HG03521 (cell line): ENCODE measurements around the gene CCDC86.

Experiments used
- ATAC-seq: cut with Tn5 transposase; IDR thresholded peaks from one replicate; pipeline ENCODE4 v1.9.1; 2021; ENCODE audit warnings: mild to moderate bottlenecking, moderate library complexity; ENCODE audit not compliant: unreplicated experiment

CCDC86 gene

DNA sequence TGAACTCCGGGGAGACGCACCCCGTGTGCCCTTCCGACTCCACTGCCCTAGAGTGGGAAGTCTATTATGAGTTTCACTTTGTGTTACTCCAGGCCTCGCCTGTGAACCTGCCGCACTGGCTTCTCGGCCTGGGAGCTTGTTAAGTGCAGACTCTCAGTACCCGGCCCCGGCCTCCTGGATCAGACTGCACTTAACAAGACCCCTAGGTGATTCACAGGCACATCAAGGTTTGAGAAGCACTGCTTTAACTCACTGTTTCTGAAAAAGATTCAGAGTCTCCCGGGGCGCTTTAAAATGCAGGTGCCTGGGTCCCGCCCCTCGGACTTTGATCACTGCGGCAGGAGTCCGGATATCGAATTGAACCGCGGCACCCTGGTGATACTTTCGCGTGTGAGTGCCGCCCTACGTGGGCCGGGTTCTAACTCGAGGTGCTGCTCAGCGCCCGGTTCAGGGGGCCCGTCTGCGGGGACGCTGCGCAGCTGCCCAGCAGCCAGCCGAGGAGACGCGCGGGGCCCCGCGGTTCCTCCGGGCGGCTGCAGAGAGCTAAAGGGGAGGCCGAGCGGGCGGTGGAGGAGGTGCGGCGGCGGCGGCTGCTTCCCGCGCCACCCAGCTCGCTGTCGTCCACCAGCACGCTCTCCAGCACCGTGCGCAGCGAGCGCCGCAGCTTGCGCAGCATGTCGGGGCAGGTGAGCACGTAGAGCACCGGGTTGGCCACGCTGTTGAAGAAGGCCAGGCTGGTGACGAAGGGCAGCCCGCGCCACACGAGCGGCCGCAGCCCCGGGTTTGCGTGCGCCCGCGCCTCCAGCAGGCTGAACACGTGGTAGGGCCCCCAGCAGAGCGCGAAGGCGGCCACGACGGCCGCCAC, 10.4 kb downstream of the CCDC86 start:
- no peak for ATAC-seq

DNA sequence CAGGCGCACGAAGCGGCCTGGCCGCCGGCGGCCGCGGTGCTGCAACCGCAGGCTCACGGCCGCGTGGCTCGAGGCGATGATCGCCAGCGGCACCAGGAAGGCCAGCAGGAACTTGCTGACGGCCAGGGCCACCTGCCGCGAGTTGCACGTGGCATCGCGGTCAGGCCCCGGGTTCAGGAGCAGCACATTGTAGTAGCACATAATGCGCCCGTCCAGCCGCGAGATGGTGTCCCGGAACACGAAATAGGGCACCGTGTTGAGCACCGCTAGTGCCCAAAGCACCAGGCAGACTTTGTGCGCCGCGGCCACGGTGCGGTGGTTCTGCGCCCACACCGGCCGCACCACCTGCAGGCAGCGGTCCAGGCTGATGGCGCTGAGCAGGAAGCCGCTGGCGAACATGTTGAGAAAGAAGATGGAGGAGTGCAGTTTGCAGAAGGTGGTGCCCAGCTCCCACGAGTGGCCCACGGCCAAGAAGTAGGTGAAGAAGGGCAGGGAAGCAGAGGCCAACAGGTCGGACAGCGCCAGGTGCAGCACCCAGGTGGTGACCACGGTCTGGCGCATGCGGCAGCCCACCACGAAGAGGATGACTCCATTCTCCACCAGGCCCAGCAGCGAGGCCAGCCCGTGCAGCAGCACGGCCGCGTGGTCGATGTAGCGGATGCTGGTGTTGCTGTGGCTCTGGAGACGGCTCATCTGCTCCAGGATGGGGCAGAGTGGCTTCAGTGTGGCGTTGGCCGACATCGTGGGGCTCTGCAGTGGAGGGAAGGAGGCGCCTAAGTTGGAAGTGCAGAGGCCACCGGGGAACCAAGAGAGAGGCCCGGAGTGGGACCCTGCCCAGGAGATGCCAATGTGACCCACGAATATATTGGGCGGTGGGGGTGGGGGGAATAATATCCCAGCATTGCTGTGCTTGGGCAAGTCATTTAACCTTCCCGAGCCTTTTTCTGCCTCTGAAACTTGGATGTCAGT, 11.4 kb downstream of the CCDC86 start:
- ATAC-seq: no peak

DNA sequence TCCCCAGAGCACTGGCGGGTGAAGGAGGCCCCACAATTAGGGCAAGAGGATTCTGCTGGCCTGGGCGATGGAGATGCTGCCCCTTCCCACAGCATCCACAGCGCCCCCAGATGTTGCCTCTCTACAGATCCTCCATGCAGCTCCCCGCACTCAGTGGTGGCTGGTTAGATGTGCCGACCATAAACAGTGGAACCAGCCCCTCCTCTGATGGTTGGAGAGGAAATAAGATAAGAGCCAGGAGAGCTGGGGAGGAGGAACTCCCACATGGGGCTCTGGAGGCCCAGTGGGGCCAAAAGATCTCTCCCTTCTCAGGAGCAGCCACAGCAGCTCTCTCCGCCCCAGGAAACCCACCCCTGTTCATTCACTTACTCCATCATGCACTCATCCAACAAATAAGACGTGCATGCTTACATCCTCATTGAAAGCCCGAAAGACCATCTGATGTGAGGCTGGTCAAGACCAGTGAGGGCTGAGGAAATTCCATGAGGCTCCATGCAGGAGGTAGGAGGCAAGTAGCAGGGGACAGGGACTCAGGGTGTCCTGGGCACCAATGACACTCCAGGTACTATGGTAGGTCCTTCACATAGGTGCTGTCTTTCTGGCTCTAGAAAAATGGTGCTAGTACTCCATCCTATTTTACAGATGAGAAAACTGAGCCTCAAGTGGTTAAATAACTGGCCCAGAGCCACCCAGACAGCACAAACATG, 12.4 kb downstream of the CCDC86 start:
- ATAC-seq: no peak

DNA sequence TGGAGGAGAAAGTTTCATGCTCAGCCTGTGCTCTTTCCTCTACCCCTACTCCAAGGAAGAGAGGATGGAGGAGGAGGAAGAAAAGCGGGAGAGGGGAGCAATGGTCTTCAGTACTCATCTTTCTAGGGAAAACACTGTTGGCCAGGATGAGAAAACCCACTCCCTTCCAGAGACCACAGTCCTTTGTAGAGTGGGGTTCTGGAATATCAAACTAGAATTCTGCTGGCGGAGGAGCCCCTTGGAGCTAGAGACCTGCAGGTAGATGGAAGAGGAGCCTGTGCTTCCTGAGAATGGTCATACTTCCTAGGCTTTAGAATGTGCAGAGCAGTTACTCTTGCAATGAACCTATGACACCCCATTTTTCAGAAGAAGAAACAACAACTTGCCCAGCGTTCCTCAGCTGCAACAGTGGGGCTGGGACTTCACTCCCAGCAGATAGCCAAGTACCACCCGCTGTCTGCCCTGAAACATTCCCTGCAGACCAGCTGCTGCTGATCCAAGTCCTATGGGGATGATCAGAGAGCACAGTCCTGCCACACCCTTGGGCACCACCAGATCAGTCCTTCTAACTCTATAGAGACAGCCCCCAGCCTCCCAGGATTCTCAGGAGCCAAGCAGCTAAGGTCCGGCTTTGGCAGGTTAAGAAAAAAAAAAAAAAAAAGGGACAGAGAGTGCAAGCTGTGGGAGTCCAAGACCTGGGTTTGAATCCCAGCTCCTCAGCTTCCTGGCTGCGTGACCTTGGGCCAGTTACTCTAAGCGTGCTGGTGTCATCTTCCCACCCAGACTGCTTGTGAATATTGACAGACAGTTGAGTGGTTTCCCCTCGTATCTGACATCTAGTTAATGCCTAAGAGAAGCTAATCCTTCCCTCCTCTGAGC, 13.2 kb downstream of the CCDC86 start:
- no peak for ATAC-seq

DNA sequence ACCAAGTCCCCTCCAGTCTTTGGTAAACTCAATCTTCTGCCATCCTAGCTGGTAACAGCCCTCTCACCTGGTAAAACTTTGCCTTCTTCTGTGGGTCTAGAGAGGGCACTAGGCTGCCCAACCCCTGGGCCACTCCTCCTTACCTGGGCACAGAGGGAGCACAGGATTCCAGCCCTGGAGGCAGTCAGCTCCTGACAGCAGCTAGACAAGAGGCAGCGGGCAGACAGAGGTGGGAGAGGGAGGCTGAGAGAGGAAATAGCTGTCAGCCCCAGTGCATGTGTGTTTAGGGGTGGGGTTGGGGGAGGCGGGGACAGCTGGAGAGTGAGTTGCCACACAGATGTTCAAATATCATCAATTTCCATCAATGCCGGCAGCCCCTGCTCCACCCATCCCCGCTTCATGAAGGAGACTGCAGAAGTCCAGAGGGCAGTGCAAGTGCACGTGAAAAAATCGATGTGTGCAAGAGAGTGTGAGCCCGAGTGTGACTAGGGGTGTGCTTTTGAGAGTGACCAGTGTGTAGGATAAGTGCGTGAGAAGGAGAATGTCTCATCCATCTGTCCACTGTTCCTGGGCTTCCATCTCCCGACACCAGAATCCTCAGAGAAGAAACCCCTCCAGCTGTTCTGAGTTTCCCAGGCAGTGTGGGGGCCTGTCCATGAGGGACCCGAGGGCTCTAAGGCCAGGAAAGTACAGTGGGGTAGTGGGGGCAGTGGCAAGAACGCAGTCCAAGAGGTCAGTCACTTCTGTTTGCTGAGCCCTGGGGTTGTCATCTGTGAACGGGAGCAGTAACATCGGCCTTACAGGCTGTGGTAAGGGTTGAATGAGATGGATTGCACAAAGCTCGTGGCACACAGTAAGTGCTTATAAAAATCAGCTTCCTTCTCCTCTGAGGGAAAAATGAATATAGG, 14.1 kb downstream of the CCDC86 start, which contains the start of gene PTGDR2:
PTGDR2 (minus strand) TSS at position 225 of the 908 bp plus-strand sequence. CDS start 2,228 bp downstream, outside the sequence.
- no peak for ATAC-seq

DNA sequence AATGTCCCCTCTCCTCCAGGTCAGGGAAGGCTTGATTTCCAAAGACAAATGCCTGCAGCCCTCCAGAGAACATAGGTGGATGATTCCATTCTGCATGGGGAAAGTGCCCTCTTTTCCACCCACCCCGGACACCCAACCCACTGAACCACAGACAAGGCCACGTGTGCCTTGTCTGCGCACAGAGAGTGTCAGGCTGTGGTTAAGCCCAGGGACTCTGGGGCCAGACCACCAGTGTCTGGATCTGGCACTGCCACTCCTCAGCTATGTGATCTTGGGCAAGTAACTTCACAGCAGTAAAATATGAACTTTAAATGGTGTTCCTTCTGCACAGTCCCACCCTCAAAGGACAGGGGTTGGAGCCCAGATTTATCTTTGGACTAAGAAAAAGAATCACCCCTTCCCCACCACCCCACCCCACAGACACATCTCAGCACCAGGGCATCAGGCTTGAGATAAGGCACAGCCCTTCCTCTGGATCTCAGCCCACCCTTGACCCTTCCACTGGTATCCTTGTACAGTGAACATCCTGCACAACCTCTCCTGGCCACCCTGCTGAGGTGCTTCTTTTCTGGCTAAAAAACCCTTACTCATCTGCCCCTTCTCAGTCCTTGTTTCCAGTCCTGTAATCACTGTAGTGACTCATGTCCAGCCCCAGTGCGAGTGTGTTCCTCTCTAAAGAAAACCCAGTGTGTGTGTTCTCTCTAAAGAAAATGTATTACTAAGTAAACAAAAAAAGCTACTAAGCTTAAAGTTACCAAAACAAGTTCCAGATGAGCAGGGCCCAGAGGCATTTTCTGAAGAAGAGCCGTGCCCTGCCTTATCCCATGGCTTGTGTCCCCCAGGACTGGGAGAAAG, 15.7 kb downstream of the CCDC86 start:
- no peak for ATAC-seq

DNA sequence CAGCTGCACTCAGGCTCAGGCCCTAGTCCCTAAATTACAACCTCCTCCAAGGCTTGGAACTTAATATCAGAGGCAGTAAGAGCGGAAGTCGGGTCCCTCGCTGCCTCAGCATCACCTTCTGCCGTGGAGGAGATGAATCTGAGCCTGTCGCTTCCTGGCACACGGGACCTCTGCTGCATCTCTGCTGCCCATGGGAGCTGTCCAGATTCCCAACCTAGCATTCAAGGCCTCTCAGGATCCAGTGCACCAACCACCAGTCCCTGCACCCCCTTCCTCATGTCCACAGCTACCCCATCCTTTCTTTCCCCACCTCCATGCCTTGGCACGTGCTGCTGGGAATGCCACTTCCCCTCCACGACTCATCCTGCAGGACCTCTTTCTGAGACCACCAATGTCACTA, 16.3 kb downstream of the CCDC86 start:
- no peak for ATAC-seq

DNA sequence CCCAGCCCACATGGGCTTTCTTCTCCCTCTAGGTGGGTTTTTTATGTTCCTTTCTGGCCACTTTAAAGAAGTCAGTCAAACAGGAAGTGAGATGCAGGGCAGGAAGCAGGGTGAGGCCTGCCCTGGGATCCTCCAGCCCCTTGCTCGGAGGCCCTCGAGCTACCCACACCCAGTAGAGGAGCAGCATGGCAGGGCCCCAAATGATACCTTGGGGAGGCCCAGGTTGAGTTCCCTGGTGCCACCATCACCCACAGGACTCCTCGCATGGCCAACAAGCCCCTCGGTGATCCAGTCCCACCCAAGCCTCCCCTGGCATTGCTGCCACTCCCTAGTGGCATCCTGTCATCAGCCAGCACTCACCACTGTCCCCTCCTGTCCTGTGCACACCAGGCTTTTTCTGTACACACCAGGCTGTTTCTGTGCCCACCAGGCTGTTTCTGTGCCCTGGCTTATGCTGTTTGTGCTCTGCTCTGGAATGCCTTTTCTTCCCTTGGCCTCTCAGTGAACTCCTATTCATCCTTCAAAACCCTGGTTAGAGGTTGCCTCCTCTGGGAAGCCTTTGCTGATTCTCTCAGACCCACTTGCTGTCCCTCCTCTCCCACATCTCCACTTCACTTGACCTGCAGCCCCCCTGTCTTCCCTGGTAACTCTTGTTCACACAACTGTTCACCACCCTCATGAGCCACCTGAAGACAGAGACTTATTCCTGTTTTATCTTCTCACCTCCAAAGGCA, 17.0 kb downstream of the CCDC86 start:
- no peak for ATAC-seq

DNA sequence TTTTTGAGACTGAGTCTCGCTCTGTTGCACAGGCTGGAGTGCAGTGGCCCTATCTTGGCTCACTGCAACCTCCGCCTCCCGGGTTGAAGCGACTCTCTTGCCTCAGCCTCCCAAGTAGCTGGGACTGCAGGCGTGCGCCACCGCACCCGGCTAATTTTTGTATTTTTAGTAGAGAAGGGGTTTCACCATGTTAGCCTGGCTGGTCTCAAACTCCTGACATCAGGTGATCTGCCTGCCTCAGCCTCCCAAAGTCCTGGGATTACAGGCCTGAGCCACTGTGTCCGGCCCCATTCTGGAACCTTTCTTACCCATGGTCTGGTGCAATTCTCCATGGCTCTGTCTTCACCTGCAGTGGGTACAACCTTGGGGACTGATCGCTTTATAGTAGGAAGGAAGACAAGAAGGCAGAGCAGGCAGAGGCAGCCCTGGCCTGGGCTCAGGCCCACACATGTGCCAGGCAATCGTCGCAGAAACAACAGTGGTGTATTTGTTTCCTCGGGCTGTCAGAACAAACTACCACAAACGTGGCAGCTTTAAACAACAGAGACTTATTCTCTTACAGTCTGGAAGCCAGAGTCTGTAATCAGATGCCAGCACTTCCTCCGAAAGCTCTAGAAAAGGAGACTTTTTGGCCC, 17.8 kb downstream of the CCDC86 start:
- no peak for ATAC-seq

DNA sequence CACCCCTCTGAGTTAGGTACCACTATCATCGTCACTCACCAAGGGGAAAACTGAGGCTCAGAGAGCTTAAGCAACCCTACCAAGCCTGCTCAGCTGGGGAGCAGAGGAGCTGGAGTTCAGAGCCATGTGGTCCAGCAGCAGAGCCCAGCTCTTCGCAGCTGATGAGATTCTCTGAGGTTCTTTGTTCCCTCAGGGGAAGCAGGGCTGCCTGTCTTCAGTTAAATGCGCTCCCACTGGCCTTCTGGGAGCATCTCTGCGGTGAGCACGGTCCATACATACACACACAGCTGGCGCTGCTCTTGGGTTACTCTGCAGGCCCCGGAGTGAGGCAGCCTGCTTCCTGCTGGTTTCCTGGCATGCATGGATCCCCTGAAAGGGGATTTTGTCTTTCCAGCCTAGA, 19.0 kb downstream of the CCDC86 start:
- ATAC-seq: no peak

DNA sequence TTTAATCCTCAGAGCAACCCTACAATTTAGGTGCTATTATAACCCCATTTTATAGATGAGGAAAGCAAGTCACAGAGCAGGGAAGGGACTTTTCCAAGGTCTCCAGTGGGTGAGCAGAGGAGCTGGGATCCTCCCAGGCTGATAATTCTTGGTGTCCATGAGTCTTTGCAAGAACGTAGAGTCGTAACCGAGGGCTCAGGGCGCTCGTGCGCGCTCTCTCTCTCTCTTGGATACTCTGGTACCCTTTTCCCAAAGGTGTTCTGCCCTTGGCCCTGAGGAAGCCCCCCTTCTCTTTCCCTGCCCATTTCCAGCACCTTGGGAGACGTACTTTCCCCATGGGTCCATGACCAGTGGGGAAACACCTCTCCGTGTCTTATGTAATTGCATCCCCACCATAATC, 20.3 kb downstream of the CCDC86 start:
- ATAC-seq: no peak

DNA sequence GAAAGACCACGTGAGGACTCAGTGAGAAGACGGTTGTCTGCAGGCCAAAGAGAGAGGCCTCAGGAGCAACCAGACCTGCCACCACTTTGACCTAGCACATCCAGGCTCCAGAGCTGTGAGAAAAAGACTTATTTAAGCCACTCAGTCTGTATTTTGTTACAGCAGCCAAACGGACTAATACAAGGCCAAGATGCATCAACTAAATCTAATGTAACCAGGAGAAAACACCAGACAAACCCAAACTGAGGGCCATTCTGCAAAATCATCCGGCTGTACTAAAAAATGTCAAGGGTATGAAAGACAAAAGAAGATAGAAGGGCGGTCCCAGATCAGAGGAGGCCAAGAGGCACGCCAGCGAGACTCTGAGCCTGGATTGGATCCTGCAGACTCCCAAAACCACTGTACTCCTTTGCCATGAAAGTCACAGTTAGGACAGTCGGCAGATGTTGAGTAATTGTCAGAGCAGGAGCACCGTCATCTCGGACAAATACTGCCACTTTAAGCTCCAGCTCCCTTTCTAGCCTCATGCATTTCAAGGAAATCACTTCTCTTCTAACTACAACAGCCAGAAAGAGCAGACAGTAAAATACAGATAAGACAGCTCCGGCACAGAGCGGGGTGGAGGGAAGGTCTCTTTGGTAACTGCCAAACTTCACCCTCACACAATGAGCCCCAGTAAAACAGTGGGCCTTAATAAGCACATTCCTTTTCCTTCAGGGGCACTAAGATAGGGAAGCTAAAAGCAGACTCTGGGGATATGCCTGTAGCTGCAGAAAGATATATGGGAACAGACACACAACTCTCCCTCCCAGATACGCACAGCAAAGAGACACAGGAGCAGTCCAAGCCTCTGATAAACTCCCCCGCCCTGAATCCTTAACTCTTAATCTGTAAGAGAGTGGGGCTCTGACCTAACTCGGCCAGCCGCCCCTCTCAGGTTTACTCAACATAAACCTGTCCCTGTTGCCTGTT, 21.9 kb downstream of the CCDC86 start:
- ATAC-seq: no peak

DNA sequence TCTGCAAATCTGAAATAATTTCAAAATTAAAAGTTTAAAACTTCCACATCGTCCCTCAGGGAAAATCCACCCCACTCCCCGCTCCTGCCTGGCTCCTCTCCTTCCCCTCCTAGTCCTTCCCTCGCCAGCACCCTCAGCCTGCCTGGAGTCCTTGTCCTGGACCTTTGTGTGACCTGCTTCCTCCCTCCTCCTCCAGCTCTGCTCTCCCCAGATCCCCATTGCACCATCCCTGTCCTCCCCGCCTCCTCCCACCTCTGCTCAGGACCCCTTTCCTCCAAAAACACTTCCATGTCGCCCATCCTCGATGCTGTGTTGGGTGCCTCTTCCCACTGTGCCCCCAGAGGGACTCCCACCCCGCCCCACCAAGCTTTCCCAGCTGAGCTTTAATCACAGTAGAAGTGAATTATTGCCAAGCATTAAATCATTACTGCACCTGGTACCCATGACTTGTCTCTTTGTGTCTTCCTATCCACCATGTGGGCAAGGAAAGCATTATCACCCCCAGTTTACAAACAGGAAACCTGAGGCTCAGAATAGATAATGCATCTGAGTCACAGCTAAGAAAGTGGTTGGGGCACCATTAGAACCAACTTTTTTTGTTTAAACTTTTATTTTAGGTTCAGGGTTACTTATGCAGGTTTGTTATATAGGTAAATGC, 23.1 kb downstream of the CCDC86 start:
- ATAC-seq: no peak

DNA sequence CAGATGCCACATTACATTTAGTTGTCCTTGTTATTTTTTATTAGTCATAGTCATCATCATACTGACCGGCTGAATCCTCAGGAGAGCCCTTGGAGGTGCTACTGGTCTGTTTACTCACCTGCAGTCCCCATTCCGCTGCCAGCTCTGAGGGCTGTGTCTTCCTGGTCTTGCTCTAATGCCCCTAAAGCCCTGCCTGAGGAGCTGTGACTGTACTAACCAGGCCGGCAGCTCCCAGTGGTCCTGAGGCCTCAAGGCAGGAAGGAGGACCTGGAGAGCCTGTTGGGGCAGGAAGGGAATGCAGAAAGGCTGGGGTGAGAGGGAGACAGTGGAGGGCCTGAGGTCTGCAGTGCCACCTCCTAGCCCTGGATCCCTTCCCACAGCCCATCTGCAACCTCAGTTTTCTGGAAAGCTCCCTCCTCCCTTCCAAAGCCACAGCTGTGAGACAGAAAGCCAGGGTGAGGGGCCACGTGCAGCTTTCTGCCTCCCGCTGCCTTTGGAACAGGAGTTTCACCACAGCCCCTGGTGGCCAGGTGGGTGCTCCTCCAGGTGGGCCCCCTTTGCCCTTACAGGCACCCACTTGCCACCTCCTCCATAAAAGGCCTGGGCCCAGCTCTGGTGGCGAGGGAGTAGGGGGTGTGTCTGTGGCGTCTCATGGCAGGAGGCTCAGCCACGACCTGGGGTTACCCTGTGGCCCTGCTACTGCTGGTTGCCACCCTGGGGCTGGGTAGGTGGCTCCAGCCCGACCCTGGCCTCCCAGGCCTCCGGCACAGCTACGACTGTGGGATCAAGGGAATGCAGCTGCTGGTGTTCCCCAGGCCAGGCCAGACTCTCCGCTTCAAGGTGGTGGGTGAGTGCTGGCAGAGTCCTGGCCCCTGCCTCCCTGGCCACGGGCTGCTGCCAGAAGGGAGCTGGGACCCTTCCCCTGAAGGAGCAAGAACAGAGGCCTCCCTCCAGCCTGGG, 25.3 kb downstream of the CCDC86 start, which contains the start of gene ZP1:
ZP1 (plus strand) TSS at position 632 of the 960 bp plus-strand sequence; CDS start at position 652, 20 bp downstream.
- no peak for ATAC-seq
